ENCODE results near the gene HOMER1.
A peak's percentile ranks its signal among the peaks of the same experiment; 100 is the strongest.
"Not testable (repeated sequence)": the region's sequence is repeated elsewhere in the genome, so short reads cannot be mapped to it uniquely, and the experiment has no call there.

HOMER1 gene

DNA sequence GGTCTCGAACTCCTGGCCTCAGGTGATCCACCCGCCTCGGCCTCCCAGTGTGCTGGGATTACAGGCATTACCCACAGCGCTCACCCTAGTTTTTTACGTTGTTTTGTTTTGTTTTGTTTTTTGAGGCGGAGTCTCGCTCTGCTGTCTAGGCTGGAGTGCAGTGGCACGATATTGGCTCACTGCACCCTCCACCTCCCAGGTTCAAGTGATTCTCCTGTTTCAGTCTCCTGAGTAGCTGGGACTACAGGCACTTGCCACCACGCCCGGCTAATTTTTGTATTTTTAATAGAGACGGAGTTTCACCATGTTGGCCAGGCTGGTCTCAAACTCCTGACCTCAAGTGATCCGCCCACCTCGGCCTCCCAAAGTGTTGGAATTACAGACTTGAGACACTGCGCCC, 2.4 kb upstream of the HOMER1 start:
- not testable (repeated sequence) for DNase-seq

DNA sequence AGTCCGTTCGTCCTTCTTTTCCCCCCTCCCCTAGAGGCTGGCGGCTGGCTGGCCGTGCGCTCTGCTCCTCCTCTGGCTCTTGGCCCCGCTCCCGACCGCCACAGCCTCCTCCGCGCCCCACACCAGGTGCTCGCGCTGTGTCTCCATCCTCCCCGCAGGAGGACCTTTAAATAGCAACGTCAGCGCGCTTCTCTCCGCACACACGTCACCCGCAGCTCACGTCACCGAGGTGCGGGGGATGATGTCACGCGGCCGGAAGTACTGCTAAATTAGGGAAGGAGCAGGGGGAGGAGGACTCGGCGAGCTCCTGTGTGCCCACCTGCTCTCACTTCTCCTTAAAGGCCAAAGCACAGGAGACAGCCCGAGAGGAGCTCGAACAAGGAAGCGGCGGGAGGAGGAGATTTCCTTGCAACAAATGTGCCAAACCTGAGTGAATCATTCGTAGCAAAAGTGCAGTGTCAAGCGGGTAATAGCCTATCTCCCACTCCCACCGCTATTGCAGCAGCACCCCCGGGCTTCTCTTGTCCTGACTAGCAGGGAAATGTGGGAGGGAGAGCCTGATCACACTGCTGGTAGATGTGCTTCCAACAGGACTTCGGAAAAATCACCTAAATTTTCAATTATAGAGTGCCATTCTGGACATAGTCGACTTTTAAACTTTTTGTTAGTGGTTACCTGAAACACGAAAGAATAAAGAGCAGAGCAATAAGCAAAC, 614 bp upstream of the HOMER1 start:
- peak; percentile 85 for DNase-seq

DNA sequence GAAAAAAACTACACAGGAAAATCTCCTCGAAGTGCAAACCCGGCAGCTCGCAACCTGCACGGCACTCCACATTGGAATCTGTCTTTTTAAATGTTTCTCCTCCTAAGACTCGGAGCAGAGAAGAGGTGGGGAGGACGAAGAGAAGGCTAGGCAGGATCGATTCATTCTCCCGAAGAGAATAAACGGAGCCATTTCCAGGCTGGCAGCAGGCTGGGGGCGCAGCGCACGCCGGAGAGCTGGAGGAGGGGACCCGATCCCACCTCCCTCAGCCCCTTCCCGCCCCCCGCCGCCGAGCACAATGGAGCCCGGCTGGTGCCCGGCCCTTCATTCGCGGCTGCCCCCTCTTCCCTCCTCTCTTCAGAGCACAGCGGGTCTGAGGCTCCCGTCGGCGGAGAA, 628 bp downstream of the HOMER1 start:
- DNase-seq = no peak

DNA sequence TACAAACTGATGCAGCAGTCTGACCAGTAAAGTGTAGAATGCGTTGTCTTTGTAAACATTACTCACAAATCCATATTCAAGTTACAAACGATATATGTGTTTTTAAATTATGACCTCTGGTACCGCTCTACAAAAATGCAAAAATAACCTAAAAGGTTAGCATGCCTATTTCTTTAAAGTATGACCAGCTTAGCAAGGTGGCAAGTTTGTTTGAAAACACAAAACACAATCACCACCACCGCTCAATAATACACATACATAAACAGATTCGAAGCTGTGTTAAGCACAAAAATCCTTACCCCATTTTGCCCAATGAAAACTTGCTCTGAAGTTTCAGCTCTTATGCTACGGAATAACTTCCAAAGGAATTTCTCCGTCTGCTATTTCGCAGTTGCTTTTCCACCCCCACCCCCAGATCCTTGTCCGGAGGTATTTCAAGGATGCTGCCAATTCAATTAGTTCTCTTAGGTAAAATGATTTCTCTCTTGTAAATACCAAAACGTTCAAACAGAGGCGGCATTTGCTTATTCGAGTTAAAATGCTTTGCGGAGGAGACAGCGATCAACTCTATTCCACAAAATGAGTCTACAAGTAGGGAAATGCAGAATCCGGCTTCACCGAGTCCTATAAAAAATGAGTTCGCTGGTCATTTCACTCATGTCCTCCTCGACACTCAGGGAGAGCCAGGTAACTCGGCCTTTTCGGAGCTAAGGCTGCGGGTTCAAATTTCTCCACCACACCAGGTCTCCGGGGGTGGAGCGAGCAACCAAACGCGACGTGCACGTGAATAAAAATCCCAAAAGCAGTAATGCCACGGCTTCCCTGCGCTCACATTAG, 1.2 kb downstream of the HOMER1 start:
- DNase-seq = peak; percentile 4

DNA sequence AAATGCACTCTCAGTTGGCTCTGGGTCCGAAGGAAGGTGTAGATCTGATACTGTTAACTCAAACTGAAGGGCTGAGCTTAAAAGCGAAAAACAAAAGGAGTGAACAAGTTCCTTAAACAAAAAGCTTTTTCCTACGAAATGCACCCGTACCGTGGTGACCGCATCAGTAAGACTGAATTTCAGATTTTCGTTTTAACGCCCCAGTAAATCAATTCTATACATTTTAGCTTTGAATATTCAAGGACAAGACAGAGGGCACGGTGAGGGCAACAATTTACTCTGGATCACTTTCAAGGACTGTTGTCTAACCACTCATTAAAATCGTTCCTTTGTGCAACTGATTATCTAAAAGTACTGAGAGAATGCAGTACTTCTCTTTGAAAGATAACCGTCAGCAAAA, 1.9 kb downstream of the HOMER1 start:
- DNase-seq = no peak

DNA sequence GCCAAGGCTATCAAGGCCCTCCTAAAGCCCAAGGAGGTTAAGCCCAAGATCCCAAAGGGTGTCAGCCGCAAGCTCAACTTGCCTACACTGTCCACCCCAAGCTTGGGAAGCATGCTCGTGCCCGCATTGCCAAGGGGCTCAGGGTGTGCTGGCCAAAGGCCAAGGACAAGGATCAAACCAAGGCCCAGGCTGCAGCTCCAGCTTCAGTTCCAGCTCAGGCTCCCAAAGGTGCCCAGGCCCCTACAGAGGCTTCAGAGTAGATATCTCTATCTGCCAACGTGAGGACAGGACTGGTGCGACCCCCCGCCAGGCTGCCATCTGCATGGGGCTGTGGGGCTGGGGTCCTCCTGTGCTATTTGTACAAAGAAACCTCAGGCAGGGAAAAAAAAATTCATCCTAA, 3.3 kb downstream of the HOMER1 start:
- DNase-seq = no peak

DNA sequence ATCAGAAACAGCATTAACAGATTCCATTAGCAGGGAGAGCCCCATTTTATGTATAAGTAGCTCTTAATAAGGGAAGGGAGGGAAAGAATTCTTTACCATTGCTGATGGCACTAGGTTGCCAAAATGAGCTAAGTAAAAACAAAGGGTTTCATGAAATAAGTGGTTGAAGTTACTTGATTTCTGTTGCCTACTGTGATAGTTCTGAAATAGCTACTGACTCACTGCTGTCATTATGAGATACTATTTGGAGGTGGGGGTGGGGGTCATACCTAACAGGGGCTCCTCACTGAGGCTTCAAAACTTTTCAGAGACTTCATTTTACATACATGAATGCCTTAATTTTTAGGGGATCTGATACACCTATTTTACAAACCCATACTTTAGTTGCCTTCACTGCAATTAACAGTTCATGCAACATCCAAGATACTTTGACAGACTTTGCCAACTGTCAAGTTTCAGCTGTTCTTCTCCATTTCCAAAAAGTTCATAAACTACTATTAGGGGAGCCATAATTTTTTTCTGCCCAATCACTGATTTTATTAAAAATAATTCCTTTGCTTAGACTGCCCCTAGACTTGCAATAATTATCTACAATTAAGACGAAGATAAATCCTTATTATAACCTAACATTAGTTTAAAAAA, 4.6 kb downstream of the HOMER1 start:
- DNase-seq = no peak

DNA sequence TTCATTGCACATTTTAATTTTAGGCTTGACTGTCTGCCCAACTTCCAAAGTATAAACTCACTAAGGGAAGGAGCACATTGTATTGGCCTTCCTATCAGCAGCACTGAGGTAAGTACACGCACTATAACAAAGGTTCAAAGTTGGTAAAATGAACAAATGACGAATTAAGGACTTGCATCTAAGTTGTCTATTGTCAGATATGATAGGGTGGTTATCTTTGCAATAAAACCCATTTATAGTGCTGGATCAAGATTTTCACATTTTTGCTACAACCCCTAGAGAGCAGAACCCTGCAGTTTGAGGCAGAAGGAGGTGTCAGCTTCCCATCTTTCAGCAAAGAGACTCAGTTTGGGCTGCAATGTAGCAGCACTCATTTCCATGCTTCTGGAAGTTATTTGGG, 5.1 kb downstream of the HOMER1 start:
- DNase-seq = no peak

DNA sequence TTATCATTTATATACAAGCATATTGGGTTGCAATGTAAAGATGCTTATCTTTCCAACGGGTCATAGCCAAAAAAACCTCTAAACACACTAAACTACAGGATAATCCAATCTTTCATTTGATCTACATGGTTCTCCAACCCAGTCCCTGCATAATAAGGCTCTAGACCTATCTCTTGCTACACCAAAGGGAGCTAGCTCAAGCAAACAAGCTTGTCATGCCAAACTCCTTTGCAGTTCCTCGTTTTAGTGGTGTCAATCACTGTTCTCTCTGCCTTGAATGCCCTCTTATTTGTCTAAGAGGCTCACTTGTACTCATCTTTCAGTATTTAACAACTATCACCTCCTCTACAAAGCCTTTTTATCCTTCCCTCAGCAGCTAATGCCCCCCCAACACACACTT, 5.6 kb downstream of the HOMER1 start:
- DNase-seq = no peak

DNA sequence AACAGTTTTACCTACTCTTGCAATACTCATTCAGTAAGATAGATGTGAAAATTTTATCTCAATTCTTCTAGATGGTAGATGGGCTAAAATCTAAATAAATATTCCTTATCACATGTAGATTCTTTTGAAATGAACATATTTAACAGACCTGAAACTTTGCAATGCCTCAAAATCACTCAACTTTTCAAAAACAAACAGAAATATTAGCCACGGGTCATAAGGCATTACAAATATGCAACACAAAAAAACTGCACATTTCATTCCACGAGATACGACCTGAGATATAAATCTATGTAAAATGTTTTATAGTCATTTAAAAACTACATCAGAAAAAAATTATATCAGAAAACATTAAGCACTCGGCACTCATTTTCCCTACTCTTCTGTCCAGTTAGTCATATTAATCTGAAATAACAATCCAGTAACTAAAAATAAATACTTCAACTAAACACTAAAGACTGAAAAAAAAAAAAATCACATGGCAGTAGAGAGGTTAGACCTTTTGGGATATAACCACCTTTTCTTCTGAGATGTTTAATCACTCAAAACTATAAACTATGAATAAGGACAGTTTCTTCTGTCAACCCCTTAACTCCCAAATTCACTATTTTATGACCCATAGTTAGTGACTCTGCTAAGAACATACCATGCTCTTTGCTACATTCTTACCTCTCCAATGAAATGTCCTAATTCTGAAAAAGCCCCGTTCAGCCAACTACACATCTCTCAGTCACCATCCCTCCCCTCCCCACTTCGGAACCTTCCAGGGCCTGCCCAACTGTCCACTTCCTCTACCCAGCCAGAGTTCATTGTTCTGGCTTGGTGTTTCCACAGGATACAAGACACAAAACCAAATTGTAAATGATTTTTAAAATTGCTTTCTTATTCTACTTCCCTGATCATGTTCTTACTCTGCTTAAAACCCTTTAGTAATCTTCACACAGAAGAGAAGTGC, 6.4 kb downstream of the HOMER1 start:
- DNase-seq = no peak

DNA sequence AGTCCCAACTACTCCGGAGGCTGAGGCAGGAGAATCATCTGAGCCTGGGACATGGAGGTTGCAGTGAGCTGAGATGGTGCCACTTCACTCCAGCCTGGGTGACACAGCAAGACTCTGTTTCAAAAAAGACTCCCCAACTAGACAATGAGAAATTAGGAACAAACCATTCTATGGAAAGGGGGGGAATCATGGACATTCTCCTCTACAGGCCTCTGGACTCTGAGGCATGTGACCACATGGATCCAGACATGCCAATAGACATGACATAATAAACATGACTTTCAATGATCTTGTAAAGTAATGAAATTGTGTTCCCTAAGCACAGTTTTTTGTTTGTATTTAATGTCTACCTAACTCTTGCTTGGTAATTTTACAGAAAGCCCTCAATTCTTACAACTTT, 8.8 kb downstream of the HOMER1 start:
- no peak for DNase-seq

DNA sequence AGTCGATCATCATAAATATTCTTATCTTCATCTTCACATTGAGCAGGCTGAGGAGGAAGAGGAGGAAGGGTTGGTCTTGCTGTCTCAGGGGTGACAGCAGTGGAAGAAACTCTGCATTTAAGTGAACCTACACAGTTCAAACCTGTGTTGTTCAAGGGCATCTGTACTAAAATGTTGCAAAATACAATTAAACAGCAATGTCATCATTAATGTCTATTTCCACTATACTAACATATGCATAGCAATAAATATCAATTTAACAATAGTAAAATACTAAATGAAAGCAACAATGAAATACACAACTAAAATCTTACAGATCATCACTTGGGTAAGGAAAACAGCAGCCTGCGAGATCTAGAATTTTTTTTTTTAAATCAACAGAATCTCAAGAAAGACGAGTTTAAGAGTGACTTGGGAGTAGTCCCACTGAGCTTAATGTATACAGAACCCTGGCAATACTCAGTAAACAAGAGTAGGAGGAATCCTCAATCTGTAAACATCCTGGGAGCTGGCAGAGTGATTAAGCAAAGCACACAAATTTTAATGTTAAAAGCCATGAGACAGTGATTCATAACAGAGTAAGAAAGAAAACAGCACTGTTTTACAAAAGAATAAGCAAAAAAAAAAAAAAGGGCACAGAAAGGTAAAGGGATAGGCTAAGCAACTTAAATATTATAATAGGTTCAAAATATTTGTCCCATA, 10.0 kb downstream of the HOMER1 start:
- no peak for DNase-seq

DNA sequence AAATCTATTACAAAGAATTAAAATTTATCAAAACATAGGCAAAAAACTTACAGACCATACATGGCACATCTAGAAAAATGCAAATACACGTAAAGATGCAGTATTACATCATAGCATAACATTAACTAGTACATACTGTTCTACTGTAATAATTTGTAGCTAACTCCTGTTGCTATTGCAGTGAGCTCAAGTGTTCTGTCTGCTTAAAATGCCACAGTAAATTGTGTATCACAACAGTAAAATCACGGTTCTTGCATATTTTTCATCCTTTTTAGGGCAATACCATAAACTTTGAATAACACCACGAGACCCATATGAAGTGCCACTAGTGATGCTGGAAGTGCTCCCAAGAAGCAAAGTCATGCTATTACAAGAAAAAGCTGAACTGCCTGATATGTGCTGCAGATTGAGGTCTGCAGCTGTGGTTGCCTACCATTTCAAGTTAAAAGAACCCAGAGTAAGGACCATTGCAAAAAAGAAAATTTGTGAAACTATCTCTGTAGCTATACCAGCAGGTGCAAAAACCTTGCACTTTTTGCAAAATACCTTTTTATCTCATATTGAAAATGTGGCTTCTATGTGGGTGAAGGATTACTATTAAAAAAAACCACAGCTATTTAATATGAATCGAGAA, 14.2 kb downstream of the HOMER1 start:
- DNase-seq = no peak

DNA sequence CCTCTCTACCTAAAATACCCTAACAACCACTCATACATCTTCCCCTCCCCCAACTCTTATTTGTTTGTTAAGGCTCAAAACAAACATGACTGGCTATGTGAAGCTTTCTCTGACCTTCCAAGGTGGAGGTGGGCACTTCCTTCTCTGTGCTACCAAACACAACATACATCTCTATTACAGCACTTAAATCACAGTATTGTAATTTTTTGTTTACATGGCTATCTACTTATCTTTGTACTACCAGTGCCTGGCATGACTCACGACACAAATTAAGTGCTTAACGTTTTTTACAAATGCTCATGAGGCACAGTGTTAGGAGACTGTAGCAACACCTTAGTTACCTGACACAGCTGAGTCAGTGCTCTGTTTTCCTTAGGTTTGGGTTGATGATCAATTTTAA, 18.6 kb downstream of the HOMER1 start:
- no peak for DNase-seq

DNA sequence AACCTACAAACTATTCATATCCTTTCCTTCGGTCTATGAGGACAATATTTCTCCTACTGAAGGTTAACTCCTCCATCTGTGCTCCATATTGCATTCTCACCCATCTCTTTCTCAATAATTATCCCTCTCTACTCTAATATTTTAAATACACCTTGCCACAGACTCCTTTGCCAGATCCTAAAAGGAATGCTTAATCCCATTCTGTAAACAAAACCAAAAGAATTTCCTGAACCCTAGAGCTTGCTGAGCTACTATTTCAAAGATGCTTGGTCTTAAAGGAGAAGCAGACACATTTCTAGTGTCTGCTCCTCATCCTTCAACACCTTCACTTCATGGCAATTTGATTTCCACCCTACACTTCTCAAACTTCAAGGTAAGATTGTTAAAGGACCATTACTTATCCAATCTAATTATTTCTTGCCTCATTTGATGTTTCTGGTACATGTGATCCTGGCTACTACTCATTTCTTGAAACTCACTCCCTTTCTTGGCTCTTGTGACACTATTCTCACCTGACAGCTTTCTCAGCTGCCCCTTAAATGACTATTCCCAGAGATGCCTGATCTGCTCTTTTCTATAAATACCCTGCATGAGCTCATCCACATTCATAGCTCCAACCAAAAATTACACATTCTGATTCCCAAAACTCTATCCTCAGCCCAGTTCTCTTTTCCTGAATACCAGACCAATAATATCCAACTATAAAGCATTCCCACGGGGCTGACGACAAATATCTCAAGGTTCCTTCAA, 20.2 kb downstream of the HOMER1 start:
- DNase-seq = no peak

DNA sequence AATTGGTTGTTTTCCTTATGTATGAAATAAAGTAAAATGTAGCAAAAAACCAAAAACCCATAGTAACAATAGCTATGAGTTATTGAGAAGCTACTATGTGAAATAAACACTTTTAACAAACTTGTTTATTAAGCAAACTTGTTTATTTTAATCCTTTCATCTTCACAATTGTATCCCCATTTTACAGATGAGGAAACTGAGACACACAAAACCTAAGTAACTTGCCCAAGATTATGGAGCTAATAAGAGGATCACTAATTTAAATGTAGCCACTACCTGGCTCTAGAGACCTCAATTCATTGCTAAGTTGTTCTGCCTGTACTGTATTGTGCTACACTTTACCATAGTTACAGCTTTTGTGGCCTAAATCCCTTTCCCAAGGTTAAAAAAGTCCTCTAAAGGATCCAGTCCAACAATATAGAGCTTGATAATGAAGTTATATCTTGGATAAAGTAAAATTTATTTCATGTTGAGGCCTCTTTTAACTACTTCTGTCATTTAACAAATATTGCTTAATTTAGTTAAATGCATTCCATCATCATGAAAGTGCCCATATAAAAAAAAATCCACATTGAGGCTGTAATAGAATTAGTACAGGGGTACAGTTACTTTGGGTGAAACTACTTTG, 22.1 kb downstream of the HOMER1 start:
- DNase-seq = no peak

DNA sequence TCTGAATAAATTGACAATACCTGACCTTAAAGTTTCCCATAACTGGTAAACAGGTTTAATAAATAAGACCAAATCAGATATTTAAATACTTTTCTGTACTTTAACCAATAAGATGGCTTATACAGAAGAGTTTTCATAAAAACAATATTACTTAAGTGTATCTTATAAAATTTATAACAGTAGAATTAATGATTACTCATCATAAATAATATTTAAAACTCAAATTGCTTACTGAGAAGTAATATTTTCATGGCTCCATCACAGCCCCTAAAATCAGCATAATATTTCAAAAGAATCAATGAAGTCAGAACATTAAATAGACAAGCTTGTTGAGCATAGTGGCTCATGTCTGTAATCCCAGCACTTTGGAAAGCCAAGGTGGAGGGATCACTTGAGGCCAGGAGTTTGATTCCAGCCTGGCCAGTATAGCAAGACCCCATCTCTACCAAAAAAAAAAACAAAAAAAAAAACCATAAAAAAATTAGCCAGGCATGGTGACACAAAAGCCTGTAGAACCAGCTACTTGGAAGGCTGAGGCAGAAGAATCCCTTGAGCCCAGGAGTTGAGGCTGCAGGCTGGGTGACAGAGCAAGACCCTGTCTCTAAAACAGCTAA, 23.5 kb downstream of the HOMER1 start:
- DNase-seq = no peak

DNA sequence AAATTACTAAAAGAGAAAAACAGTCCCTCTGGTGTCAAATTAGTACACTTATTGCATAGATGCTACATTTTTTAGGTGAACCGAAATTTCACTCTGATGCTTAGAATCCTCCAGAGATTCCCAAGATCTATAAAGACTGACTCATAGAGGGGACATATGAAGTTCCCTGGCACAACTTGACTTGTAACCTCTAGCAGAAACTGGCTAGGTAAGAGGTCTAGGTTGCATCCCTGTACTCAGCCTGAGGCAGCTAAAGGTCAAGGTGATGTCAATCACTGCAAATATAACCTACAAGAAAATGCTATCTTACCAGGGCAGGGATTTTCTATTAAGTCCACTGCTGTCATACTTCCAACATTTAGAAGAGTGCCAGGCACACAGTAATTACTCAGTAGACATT, 24.2 kb downstream of the HOMER1 start:
- DNase-seq = no peak

DNA sequence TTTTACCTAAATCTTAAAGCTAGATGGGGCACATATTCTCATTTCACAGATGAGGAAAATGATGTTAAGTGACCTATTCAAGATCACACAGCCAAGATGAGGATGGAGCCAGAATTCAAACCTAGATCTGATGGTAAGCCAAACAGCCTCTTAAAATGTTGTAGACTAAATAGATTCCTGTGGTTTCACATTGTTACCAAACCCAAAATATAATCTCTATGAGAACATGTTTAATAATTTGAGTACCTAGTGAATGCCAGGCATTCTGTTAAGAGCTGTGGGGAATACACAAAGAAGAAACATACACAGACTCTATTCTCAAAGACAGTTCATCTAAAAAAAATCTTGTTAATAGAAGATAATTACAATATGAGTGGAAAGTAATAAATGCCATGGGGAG, 25.2 kb downstream of the HOMER1 start:
- DNase-seq = no peak

DNA sequence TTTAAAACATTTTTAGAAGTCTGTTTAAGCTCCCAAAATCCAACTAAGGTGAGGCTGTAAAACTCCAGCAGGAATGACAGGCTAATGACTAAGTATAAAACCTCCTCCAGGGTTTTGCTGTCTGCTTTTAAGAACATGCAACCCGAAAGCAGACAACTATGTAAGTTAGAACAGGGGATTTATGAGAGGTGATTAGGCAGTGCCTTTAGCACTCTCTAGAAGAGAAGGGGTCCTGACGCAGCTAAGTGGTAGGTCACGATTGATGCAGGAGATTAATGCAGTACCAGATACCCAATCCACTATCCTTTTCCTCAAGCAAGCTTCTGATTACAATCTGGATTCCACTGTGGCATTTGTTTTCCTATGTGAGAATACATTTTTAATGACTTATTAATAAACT, 25.9 kb downstream of the HOMER1 start:
- DNase-seq = no peak

All from stimulated activated CD4-positive, alpha-beta T cell treated with anti-CD3 and anti-CD28 coated beads, Interleukin-12 subunit alpha, Interleukin-12 subunit beta, amount 100 ng/mL, for 4 hours (primary cell).